Measurements from ENCODE around the gene TTC17.

TTC17 gene

DNA sequence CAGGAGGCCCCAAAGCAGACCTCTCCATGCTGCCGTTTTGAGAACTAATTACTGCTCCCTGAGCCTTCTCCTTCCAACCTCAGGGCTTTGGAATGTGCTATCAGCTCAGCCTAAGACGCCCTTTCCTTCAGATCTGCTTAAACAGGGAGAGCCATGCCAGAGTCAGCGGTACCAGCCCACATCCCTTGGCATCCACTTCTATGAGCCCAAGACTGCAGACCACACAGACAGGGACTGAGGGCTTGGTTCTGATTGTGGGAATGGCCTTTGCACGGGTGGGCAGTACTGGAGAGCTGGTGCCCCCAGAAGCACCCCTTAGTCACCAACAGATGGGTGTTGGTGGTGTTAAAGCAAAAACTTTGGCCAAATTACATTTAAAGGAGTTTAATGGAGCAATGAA is 146.5 kb downstream of the TTC17 start (continued):
- no peak for TF ChIP-seq GLIS2 (tag by site-specific recombination; IDR thresholded peaks at IDR 0.05)

DNA sequence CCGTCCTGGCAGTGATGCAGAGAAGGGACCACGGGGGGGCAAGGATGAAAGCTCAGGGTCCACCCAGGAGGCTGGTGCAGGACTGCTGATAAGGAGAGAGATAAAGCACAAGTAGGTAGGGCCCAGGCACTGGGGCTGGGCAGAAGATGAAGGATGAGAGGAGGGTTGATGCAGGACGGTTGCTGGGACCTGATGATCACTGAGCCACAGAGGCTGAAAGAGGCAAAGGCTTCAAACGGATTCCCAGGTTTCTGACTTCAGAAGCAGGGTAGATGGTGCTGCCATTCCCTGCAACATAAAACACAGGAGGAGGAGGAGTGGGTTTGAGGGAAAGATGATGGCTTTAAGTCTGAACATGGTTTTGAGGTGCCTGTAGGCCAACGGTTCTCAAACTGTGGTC is 148.5 kb downstream of the TTC17 start:
- Histone ChIP-seq H3K4me1 (ENCODE audit: control insufficient read depth, insufficient read depth, low read length) (no peaks in the 10 kb centered on the region), H3K9me3 (ENCODE audit: control insufficient read depth, insufficient read depth, low read depth, low read length) (no peaks in the 10 kb centered on the region), H3K36me3 (ENCODE audit: control insufficient read depth in 2 of 2, insufficient read depth in 1 of 2, low read length in 2 of 2) (no peaks in the 10 kb centered on the region), H3K27ac (ENCODE audit: extremely low read depth, low read depth, low read length) (no peak overlapping the region), H3K4me3 (ENCODE audit: low read depth, low read length) (no peak overlapping the region)
- CTCF ChIA-PET: interaction anchor here (0.7 to 1.4 kb wide), 3 partner anchors 10 to 273 kb away, joined by 3 to 6 read pairs (median 4); no protein-coding TSS in a partner anchor
- TF ChIP-seq FEZF1 (tag by site-specific recombination; IDR thresholded peaks at IDR 0.05): no peak
- no peak for TF ChIP-seq ZNF768 (tag by site-specific recombination; IDR thresholded peaks at IDR 0.05)
- no peak for TF ChIP-seq ZNF138 (tag by site-specific recombination; IDR thresholded peaks at IDR 0.05; ENCODE audit: borderline replicate concordance)
- no peak for TF ChIP-seq ZNF302 (tag by site-specific recombination; IDR thresholded peaks at IDR 0.05; ENCODE audit: low read depth)
- no peak for TF ChIP-seq BCL11A (tag by site-specific recombination; IDR thresholded peaks at IDR 0.05; ENCODE audit: low read depth)
- TF ChIP-seq, protein P1, sequence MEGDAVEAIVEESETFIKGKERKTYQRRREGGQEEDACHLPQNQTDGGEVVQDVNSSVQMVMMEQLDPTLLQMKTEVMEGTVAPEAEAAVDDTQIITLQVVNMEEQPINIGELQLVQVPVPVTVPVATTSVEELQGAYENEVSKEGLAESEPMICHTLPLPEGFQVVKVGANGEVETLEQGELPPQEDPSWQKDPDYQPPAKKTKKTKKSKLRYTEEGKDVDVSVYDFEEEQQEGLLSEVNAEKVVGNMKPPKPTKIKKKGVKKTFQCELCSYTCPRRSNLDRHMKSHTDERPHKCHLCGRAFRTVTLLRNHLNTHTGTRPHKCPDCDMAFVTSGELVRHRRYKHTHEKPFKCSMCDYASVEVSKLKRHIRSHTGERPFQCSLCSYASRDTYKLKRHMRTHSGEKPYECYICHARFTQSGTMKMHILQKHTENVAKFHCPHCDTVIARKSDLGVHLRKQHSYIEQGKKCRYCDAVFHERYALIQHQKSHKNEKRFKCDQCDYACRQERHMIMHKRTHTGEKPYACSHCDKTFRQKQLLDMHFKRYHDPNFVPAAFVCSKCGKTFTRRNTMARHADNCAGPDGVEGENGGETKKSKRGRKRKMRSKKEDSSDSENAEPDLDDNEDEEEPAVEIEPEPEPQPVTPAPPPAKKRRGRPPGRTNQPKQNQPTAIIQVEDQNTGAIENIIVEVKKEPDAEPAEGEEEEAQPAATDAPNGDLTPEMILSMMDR (tag by site-specific recombination; IDR thresholded peaks at IDR 0.05): no peak
- TF ChIP-seq, protein P2, sequence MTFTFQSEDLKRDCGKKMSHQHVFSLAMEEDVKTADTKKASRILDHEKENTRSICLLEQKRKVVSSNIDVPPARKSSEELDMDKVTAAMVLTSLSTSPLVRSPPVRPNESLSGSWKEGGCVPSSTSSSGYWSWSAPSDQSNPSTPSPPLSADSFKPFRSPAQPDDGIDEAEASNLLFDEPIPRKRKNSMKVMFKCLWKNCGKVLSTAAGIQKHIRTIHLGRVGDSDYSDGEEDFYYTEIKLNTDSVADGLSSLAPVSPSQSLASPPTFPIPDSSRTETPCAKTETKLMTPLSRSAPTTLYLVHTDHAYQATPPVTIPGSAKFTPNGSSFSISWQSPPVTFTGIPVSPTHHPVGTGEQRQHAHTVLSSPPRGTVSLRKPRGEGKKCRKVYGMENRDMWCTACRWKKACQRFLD (tag by site-specific recombination; IDR thresholded peaks at IDR 0.05): no peak
- TF ChIP-seq ZNF660 (tag by site-specific recombination; IDR thresholded peaks at IDR 0.05): no peak
- TF ChIP-seq ZNF596 (tag by site-specific recombination; IDR thresholded peaks at IDR 0.05): no peak
- TF ChIP-seq, protein P3, sequence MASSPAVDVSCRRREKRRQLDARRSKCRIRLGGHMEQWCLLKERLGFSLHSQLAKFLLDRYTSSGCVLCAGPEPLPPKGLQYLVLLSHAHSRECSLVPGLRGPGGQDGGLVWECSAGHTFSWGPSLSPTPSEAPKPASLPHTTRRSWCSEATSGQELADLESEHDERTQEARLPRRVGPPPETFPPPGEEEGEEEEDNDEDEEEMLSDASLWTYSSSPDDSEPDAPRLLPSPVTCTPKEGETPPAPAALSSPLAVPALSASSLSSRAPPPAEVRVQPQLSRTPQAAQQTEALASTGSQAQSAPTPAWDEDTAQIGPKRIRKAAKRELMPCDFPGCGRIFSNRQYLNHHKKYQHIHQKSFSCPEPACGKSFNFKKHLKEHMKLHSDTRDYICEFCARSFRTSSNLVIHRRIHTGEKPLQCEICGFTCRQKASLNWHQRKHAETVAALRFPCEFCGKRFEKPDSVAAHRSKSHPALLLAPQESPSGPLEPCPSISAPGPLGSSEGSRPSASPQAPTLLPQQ (tag by site-specific recombination; IDR thresholded peaks at IDR 0.05): no peak
- TF ChIP-seq ZNF777 (tag by site-specific recombination; IDR thresholded peaks at IDR 0.05; ENCODE audit: borderline replicate concordance): no peak
- no peak for TF ChIP-seq ZNF624 (tag by site-specific recombination; IDR thresholded peaks at IDR 0.05)
- TF ChIP-seq ZBTB8A (tag by site-specific recombination; IDR thresholded peaks at IDR 0.05): no peak
- TF ChIP-seq, protein P4, sequence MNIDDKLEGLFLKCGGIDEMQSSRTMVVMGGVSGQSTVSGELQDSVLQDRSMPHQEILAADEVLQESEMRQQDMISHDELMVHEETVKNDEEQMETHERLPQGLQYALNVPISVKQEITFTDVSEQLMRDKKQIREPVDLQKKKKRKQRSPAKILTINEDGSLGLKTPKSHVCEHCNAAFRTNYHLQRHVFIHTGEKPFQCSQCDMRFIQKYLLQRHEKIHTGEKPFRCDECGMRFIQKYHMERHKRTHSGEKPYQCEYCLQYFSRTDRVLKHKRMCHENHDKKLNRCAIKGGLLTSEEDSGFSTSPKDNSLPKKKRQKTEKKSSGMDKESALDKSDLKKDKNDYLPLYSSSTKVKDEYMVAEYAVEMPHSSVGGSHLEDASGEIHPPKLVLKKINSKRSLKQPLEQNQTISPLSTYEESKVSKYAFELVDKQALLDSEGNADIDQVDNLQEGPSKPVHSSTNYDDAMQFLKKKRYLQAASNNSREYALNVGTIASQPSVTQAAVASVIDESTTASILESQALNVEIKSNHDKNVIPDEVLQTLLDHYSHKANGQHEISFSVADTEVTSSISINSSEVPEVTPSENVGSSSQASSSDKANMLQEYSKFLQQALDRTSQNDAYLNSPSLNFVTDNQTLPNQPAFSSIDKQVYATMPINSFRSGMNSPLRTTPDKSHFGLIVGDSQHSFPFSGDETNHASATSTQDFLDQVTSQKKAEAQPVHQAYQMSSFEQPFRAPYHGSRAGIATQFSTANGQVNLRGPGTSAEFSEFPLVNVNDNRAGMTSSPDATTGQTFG (tag by site-specific recombination; IDR thresholded peaks at IDR 0.05; ENCODE audit: borderline replicate concordance): no peak
- TF ChIP-seq, protein P5, sequence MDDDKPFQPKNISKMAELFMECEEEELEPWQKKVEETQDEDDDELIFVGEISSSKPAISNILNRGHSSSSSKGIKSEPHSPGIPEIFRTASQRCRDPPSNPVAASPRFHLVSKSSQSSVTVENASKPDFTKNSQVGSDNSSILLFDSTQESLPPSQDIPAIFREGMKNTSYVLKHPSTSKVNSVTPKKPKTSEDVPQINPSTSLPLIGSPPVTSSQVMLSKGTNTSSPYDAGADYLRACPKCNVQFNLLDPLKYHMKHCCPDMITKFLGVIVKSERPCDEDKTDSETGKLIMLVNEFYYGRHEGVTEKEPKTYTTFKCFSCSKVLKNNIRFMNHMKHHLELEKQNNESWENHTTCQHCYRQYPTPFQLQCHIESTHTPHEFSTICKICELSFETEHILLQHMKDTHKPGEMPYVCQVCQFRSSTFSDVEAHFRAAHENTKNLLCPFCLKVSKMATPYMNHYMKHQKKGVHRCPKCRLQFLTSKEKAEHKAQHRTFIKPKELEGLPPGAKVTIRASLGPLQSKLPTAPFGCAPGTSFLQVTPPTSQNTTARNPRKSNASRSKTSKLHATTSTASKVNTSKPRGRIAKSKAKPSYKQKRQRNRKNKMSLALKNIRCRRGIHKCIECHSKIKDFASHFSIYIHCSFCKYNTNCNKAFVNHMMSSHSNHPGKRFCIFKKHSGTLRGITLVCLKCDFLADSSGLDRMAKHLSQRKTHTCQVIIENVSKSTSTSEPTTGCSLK (tag by site-specific recombination; IDR thresholded peaks at IDR 0.05): no peak
- TF ChIP-seq SCRT1 (tag by site-specific recombination; IDR thresholded peaks at IDR 0.05; ENCODE audit: borderline replicate concordance): no peak
- TF ChIP-seq, protein P6, sequence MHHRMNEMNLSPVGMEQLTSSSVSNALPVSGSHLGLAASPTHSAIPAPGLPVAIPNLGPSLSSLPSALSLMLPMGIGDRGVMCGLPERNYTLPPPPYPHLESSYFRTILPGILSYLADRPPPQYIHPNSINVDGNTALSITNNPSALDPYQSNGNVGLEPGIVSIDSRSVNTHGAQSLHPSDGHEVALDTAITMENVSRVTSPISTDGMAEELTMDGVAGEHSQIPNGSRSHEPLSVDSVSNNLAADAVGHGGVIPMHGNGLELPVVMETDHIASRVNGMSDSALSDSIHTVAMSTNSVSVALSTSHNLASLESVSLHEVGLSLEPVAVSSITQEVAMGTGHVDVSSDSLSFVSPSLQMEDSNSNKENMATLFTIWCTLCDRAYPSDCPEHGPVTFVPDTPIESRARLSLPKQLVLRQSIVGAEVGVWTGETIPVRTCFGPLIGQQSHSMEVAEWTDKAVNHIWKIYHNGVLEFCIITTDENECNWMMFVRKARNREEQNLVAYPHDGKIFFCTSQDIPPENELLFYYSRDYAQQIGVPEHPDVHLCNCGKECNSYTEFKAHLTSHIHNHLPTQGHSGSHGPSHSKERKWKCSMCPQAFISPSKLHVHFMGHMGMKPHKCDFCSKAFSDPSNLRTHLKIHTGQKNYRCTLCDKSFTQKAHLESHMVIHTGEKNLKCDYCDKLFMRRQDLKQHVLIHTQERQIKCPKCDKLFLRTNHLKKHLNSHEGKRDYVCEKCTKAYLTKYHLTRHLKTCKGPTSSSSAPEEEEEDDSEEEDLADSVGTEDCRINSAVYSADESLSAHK (tag by site-specific recombination; IDR thresholded peaks at IDR 0.05): no peak
- POLR2A ChIA-PET: interaction anchor here (0.6 kb wide), 1 partner anchor 69 kb away, joined by 3 read pairs; no protein-coding TSS in a partner anchor
